GM18508 (cell line): ENCODE data around the gene DKK3.
"Not testable (repeated sequence)": the region's sequence is repeated elsewhere in the genome, so short reads cannot be mapped to it uniquely, and the experiment has no call there.

Experiments
- ATAC-seq: cut with Tn5 transposase; IDR thresholded peaks from one replicate; pipeline ENCODE4 v1.9.1; 2021; ENCODE audit warnings: moderate number of reproducible peaks; ENCODE audit not compliant: insufficient read depth, unreplicated experiment

The DKK3 gene

GRCh38 chr11:12007769-12008737 is at the start of gene DKK3:
DKK3 (minus strand) TSS chr11:12008626; CDS start chr11:12008582, 44 bp downstream.
- no peak for ATAC-seq

- ATAC-seq, result no peak
These were observed 49.0 kb upstream of the DKK3 start for GRCh38 chr11:12057299-12057980.

GRCh38 chr11:12056119-12056518 is 47.7 kb upstream of the DKK3 start:
- ATAC-seq, result no peak

- ATAC-seq, result no peak
These were observed 45.4 kb upstream of the DKK3 start for GRCh38 chr11:12053606-12054361.

GRCh38 chr11:12052676-12053605 is 44.5 kb upstream of the DKK3 start:
- ATAC-seq, result no peak

GRCh38 chr11:12051287-12051662 is 42.8 kb upstream of the DKK3 start:
- no peak for ATAC-seq

GRCh38 chr11:12050470-12051286 is 42.3 kb upstream of the DKK3 start:
- no peak for ATAC-seq

GRCh38 chr11:12048936-12049790 is 40.7 kb upstream of the DKK3 start:
- ATAC-seq, result no peak

GRCh38 chr11:12046636-12047236 is 38.3 kb upstream of the DKK3 start:
- no peak for ATAC-seq

GRCh38 chr11:12045914-12046635 is 37.6 kb upstream of the DKK3 start:
- no peak for ATAC-seq

GRCh38 chr11:12044799-12045198 is 36.4 kb upstream of the DKK3 start:
- no peak for ATAC-seq

GRCh38 chr11:12043959-12044791 is 35.7 kb upstream of the DKK3 start:
- no peak for ATAC-seq

GRCh38 chr11:12043221-12043620 is 34.8 kb upstream of the DKK3 start:
- ATAC-seq, result no peak

- ATAC-seq, result no peak
These were observed 33.8 kb upstream of the DKK3 start for GRCh38 chr11:12042215-12042676.

GRCh38 chr11:12040719-12041118 is 32.3 kb upstream of the DKK3 start:
- not testable (repeated sequence) for ATAC-seq

GRCh38 chr11:12032968-12033367 is 24.5 kb upstream of the DKK3 start:
- no peak for ATAC-seq
